SK-N-SH (cell line): ENCODE results near the gene ALDH3B1.

ENCODE experiments used
- MXI1 ChIP-seq: IDR thresholded peaks from 2 replicates; pipeline ENCODE4 v1.6.1; 2012; ENCODE audit warnings: mild to moderate bottlenecking, low read depth, low read length, improper control_type of control experiment
- NRF1 ChIP-seq: IDR thresholded peaks from 2 replicates; pipeline ENCODE4 v1.6.1; 2012; ENCODE audit warnings: low read depth, mild to moderate bottlenecking, low read length
- POLR2AphosphoS5 ChIP-seq: IDR thresholded peaks from 2 replicates; pipeline ENCODE4 v1.6.1; 2012; ENCODE audit warnings: low read depth, low read length

DNA sequence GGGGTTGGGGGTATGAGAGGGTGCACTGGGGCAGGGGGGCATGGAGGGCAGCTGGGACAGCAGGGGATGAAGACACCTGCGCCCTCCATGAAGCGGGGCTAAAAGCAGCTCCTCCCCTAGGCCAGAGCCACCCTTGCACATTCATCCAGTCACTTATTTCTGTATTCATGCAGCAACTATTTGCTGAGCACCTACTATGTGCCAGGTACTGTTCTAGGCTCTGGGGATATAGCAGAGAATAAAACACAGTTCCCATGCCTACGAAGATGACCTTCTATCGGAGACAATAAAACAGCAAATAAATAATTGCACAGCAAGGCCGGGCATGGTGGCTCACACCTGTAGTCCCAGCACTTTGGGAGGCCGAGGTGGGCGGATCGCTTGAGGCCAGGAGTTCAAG is 5.3 kb downstream of the ALDH3B1 start:
- no peak for TF ChIP-seq MXI1
- TF ChIP-seq POLR2AphosphoS5: no peak
- TF ChIP-seq NRF1: no peak
